ENCODE measurements around the gene CFAP20. TPM values are rescaled to one million over a fixed set of nuclear protein-coding genes. Genes with fewer than 3 reads are reported as not detected.

Gene CFAP20
- total RNA-seq, 1 experiment from 2014 or later = 58.3 TPM

GRCh38 chr16:58126451-58126961 is 2.7 kb downstream of the CFAP20 start:
- H3K27ac ChIP-seq (ENCODE audit: low read length) = no peak overlapping the region
- H4K20me1 ChIP-seq (ENCODE audit: low read length) = peaks cover 48% of the 10 kb centered on the region
- H3K4me3 ChIP-seq (ENCODE audit: low read length) = peak overlapping the region; percentile 96; the same call in 1 of the 2 replicates
- peaks cover 38% of the 10 kb centered on the region for H3K4me1 ChIP-seq (ENCODE audit: insufficient read depth, low read length)
- no peaks in the 10 kb centered on the region for H3K36me3 ChIP-seq (ENCODE audit: low read depth, low read length)
- peak overlapping the region; percentile 97 for H3K4me2 ChIP-seq (ENCODE audit: low read length)
- intact Hi-C loops (cut with micrococcal nuclease) = loop anchor here (5.0 kb wide), 1 partner anchor 71 kb away; the partner anchor contains the start of gene CSNK2A2
- no peak for ATAC-seq
- no peak for DNase-seq
- CTCF ChIA-PET = no interaction called here
- POLR2A ChIA-PET (ENCODE audit: unreplicated experiment) = no interaction called here
- H3K9me2 ChIP-seq (replicated peaks; ENCODE audit: low read length) = no peaks in the 10 kb centered on the region
- H2AFZ ChIP-seq (ENCODE audit: low read length) = no peak overlapping the region
- H3K79me2 ChIP-seq (ENCODE audit: low read length) = peaks cover 72% of the 10 kb centered on the region
- H3K27me3 ChIP-seq (ENCODE audit: low read length) = no peaks in the 10 kb centered on the region
- no peaks in the 10 kb centered on the region for H3F3A ChIP-seq (ENCODE audit: low read length, unreplicated experiment)
- TF ChIP-seq CTCF (conservative IDR thresholded peaks at IDR 0.05; ENCODE audit: low read depth, low read length) = no peak
- peak overlapping the region; percentile 24; the same call in 1 of the 2 replicates for H3K9ac ChIP-seq (ENCODE audit: low read length)
- H3K9me3 ChIP-seq (ENCODE audit: low read length) = no peaks in the 10 kb centered on the region
- no TSS peak for BruUV-seq (replicated peaks)

- Histone ChIP-seq H3K79me2 (ENCODE audit: low read length) (peaks cover 78% of the 10 kb centered on the region), H2AFZ (ENCODE audit: low read length) (no peak overlapping the region), H3K4me2 (ENCODE audit: low read length) (peak overlapping the region; percentile 97), H3K36me3 (ENCODE audit: low read depth, low read length) (no peaks in the 10 kb centered on the region), H3K4me3 (ENCODE audit: low read length) (peak overlapping the region; percentile 96; the same call in 1 of the 2 replicates), H3F3A (ENCODE audit: low read length, unreplicated experiment) (no peaks in the 10 kb centered on the region), H3K27me3 (ENCODE audit: low read length) (no peaks in the 10 kb centered on the region), H3K9me3 (ENCODE audit: low read length) (no peaks in the 10 kb centered on the region), H3K9ac (ENCODE audit: low read length) (no peak overlapping the region), H3K4me1 (ENCODE audit: insufficient read depth, low read length) (peaks cover 39% of the 10 kb centered on the region), H3K9me2 (replicated peaks; ENCODE audit: low read length) (no peaks in the 10 kb centered on the region), H4K20me1 (ENCODE audit: low read length) (peaks cover 54% of the 10 kb centered on the region), H3K27ac (ENCODE audit: low read length) (no peak overlapping the region)
- no TSS peak for BruUV-seq (replicated peaks)
- intact Hi-C loops (cut with micrococcal nuclease) = loop anchor here (5.0 kb wide), 1 partner anchor 71 kb away; the partner anchor contains the start of gene CSNK2A2
- CTCF ChIA-PET = no interaction called here
- DNase-seq = no peak
- POLR2A ChIA-PET (ENCODE audit: unreplicated experiment) = no interaction called here
- ATAC-seq = no peak
- no peak for TF ChIP-seq EZH2phosphoT487 (IDR thresholded peaks at IDR 0.05; ENCODE audit: borderline replicate concordance, low read length)
- TF ChIP-seq EZH2 (IDR thresholded peaks at IDR 0.05; ENCODE audit: low read length, unreplicated experiment) = no peak
- TF ChIP-seq CTCF (conservative IDR thresholded peaks at IDR 0.05; ENCODE audit: low read depth, low read length) = no peak
These were observed 3.3 kb downstream of the CFAP20 start for GRCh38 chr16:58125781-58126335.

GRCh38 chr16:58125041-58125440 is 4.1 kb downstream of the CFAP20 start:
- POLR2A ChIA-PET (ENCODE audit: unreplicated experiment) = no interaction called here
- H2AFZ ChIP-seq (ENCODE audit: low read length) = no peak overlapping the region
- peaks cover 62% of the 10 kb centered on the region for H4K20me1 ChIP-seq (ENCODE audit: low read length)
- no TSS peak for BruUV-seq (replicated peaks)
- H3K27me3 ChIP-seq (ENCODE audit: low read length) = no peaks in the 10 kb centered on the region
- 0 out of 2 replicates have a peak overlapping the region, but pooled peaks have one; percentile 22 for H3K4me2 ChIP-seq (ENCODE audit: low read length)
- H3K9me3 ChIP-seq (ENCODE audit: low read length) = no peaks in the 10 kb centered on the region
- no peak overlapping the region for H3K27ac ChIP-seq (ENCODE audit: low read length)
- no peak overlapping the region for H3K9ac ChIP-seq (ENCODE audit: low read length)
- ATAC-seq = no peak
- intact Hi-C loops (cut with micrococcal nuclease) = loop anchor here (5.0 kb wide), 1 partner anchor 72 kb away; the partner anchor contains the start of gene CSNK2A2
- peaks cover 39% of the 10 kb centered on the region for H3K4me1 ChIP-seq (ENCODE audit: insufficient read depth, low read length)
- no peaks in the 10 kb centered on the region for H3K9me2 ChIP-seq (replicated peaks; ENCODE audit: low read length)
- TF ChIP-seq EZH2 (IDR thresholded peaks at IDR 0.05; ENCODE audit: low read length, unreplicated experiment) (no peak), EZH2phosphoT487 (IDR thresholded peaks at IDR 0.05; ENCODE audit: borderline replicate concordance, low read length) (no peak)
- no peak overlapping the region for H3K4me3 ChIP-seq (ENCODE audit: low read length)
- no peaks in the 10 kb centered on the region for H3K36me3 ChIP-seq (ENCODE audit: low read depth, low read length)
- CTCF ChIA-PET = no interaction called here
- peaks cover 86% of the 10 kb centered on the region for H3K79me2 ChIP-seq (ENCODE audit: low read length)
- no peak for DNase-seq
- no peaks in the 10 kb centered on the region for H3F3A ChIP-seq (ENCODE audit: low read length, unreplicated experiment)
